GM23338 (cell line): Measurements from ENCODE around the gene JAZF1.

ENCODE experiments used
- CREB1 ChIP-seq: fragments of 250-450 bp; sonication (Bioruptor Pico); IDR thresholded peaks from 2 replicates; pipeline ENCODE4 v1.5.0; 2020; ENCODE audit warnings: low read depth, mild to moderate bottlenecking, moderate library complexity
- EZH2 ChIP-seq: fragments of 200-600 bp; sonication (generic); IDR thresholded peaks from one replicate; pipeline ENCODE4 v1.8.0; 2017; ENCODE audit warnings: antibody characterized with exemption, mild to moderate bottlenecking, low read depth; ENCODE audit not compliant: unreplicated experiment
- EZH2phosphoT487 ChIP-seq: fragments of 200-600 bp; sonication (generic); IDR thresholded peaks from one replicate; pipeline ENCODE4 v1.8.1; 2018; ENCODE audit warnings: antibody characterized with exemption; ENCODE audit not compliant: unreplicated experiment
- JUNB ChIP-seq: IDR thresholded peaks from one replicate; pipeline ENCODE4 v1.6.1; 2016; ENCODE audit warnings: antibody characterized with exemption; ENCODE audit not compliant: unreplicated experiment
- NANOG ChIP-seq: IDR thresholded peaks from 2 replicates; pipeline ENCODE4 v1.6.1; 2016; ENCODE audit warnings: antibody characterized with exemption, borderline replicate concordance
- POLR2AphosphoS5 ChIP-seq: IDR thresholded peaks from 2 replicates; pipeline ENCODE4 v1.6.1; 2016; ENCODE audit warnings: antibody characterized with exemption, low read depth
- STAT1 ChIP-seq: IDR thresholded peaks from one replicate; pipeline ENCODE4 v1.6.1; 2016; ENCODE audit warnings: antibody characterized with exemption; ENCODE audit not compliant: unreplicated experiment
- ZNF114 ChIP-seq: fragments of 250-450 bp; sonication (Bioruptor Pico); IDR thresholded peaks from 2 replicates; pipeline ENCODE4 v1.5.0; 2020; ENCODE audit warnings: mild to moderate bottlenecking, moderate library complexity
- ZNF331 ChIP-seq: fragments of 250-450 bp; sonication (Bioruptor Pico); IDR thresholded peaks from 2 replicates; pipeline ENCODE4 v1.5.0; 2020; ENCODE audit warnings: low read depth, mild to moderate bottlenecking, moderate library complexity
- TF ChIP-seq, protein P1 (sequence below), 2 experiments: fragments of 200-600 bp in 1 of 2; sonication (generic) in 1 of 2; conservative IDR thresholded peaks; 2 replicates each; pipeline versions ENCODE4 v1.5.1 to v1.6.1; 2016 to 2017; ENCODE audit warnings: antibody characterized with exemption in 2 of 2, low read depth in 2 of 2, mild to moderate bottlenecking in 2 of 2, moderate library complexity in 1 of 2
- TF ChIP-seq, protein P2 (sequence below): IDR thresholded peaks from one replicate; pipeline ENCODE4 v1.6.1; 2018; ENCODE audit warnings: antibody characterized with exemption; ENCODE audit not compliant: unreplicated experiment
- TF ChIP-seq, protein P3 (sequence below): IDR thresholded peaks from 2 replicates; pipeline ENCODE4 v1.6.1; 2016; ENCODE audit warnings: antibody characterized with exemption
- TF ChIP-seq, protein P4 (sequence below): fragments of 250-450 bp; sonication (Bioruptor Pico); IDR thresholded peaks from 2 replicates; pipeline ENCODE4 v1.5.0; 2020; ENCODE audit warnings: mild to moderate bottlenecking, moderate library complexity

DNA sequence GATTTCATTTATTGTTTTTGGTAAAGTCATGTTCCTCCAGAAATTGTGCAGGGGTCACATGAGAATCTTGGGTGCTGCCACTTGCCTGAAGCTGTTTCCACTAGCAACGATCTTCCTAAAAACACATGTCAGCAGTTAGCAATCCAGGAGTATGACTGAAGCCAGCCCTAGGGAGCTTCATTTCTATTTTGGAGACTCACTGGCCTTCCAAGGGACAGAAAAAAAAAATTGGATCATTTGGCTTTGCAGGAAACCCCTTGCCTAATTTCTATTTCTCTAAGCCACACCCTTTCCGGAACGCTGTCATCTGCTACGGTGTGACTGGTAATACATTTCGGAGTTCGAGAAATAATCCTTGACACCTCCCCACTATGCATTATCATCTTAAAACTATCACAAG lies 236.0 kb downstream of the JAZF1 start:
- TF ChIP-seq, protein P1, sequence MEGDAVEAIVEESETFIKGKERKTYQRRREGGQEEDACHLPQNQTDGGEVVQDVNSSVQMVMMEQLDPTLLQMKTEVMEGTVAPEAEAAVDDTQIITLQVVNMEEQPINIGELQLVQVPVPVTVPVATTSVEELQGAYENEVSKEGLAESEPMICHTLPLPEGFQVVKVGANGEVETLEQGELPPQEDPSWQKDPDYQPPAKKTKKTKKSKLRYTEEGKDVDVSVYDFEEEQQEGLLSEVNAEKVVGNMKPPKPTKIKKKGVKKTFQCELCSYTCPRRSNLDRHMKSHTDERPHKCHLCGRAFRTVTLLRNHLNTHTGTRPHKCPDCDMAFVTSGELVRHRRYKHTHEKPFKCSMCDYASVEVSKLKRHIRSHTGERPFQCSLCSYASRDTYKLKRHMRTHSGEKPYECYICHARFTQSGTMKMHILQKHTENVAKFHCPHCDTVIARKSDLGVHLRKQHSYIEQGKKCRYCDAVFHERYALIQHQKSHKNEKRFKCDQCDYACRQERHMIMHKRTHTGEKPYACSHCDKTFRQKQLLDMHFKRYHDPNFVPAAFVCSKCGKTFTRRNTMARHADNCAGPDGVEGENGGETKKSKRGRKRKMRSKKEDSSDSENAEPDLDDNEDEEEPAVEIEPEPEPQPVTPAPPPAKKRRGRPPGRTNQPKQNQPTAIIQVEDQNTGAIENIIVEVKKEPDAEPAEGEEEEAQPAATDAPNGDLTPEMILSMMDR (conservative IDR thresholded peaks at IDR 0.05; ENCODE audit: low read depth in 2 of 2): no peak
- TF ChIP-seq EZH2: no peak
- TF ChIP-seq, protein P2, sequence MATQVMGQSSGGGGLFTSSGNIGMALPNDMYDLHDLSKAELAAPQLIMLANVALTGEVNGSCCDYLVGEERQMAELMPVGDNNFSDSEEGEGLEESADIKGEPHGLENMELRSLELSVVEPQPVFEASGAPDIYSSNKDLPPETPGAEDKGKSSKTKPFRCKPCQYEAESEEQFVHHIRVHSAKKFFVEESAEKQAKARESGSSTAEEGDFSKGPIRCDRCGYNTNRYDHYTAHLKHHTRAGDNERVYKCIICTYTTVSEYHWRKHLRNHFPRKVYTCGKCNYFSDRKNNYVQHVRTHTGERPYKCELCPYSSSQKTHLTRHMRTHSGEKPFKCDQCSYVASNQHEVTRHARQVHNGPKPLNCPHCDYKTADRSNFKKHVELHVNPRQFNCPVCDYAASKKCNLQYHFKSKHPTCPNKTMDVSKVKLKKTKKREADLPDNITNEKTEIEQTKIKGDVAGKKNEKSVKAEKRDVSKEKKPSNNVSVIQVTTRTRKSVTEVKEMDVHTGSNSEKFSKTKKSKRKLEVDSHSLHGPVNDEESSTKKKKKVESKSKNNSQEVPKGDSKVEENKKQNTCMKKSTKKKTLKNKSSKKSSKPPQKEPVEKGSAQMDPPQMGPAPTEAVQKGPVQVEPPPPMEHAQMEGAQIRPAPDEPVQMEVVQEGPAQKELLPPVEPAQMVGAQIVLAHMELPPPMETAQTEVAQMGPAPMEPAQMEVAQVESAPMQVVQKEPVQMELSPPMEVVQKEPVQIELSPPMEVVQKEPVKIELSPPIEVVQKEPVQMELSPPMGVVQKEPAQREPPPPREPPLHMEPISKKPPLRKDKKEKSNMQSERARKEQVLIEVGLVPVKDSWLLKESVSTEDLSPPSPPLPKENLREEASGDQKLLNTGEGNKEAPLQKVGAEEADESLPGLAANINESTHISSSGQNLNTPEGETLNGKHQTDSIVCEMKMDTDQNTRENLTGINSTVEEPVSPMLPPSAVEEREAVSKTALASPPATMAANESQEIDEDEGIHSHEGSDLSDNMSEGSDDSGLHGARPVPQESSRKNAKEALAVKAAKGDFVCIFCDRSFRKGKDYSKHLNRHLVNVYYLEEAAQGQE: no peak
- TF ChIP-seq CREB1 (CRISPR knock-in tag): no peak
- TF ChIP-seq EZH2phosphoT487: no peak
- no peak for TF ChIP-seq STAT1
- no peak for TF ChIP-seq POLR2AphosphoS5
- no peak for TF ChIP-seq NANOG
- TF ChIP-seq, protein P3, sequence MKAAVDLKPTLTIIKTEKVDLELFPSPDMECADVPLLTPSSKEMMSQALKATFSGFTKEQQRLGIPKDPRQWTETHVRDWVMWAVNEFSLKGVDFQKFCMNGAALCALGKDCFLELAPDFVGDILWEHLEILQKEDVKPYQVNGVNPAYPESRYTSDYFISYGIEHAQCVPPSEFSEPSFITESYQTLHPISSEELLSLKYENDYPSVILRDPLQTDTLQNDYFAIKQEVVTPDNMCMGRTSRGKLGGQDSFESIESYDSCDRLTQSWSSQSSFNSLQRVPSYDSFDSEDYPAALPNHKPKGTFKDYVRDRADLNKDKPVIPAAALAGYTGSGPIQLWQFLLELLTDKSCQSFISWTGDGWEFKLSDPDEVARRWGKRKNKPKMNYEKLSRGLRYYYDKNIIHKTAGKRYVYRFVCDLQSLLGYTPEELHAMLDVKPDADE: no peak
- TF ChIP-seq JUNB: no peak
- no peak for TF ChIP-seq ZNF331
- no peak for TF ChIP-seq ZNF114 (CRISPR knock-in tag)
- TF ChIP-seq, protein P4, sequence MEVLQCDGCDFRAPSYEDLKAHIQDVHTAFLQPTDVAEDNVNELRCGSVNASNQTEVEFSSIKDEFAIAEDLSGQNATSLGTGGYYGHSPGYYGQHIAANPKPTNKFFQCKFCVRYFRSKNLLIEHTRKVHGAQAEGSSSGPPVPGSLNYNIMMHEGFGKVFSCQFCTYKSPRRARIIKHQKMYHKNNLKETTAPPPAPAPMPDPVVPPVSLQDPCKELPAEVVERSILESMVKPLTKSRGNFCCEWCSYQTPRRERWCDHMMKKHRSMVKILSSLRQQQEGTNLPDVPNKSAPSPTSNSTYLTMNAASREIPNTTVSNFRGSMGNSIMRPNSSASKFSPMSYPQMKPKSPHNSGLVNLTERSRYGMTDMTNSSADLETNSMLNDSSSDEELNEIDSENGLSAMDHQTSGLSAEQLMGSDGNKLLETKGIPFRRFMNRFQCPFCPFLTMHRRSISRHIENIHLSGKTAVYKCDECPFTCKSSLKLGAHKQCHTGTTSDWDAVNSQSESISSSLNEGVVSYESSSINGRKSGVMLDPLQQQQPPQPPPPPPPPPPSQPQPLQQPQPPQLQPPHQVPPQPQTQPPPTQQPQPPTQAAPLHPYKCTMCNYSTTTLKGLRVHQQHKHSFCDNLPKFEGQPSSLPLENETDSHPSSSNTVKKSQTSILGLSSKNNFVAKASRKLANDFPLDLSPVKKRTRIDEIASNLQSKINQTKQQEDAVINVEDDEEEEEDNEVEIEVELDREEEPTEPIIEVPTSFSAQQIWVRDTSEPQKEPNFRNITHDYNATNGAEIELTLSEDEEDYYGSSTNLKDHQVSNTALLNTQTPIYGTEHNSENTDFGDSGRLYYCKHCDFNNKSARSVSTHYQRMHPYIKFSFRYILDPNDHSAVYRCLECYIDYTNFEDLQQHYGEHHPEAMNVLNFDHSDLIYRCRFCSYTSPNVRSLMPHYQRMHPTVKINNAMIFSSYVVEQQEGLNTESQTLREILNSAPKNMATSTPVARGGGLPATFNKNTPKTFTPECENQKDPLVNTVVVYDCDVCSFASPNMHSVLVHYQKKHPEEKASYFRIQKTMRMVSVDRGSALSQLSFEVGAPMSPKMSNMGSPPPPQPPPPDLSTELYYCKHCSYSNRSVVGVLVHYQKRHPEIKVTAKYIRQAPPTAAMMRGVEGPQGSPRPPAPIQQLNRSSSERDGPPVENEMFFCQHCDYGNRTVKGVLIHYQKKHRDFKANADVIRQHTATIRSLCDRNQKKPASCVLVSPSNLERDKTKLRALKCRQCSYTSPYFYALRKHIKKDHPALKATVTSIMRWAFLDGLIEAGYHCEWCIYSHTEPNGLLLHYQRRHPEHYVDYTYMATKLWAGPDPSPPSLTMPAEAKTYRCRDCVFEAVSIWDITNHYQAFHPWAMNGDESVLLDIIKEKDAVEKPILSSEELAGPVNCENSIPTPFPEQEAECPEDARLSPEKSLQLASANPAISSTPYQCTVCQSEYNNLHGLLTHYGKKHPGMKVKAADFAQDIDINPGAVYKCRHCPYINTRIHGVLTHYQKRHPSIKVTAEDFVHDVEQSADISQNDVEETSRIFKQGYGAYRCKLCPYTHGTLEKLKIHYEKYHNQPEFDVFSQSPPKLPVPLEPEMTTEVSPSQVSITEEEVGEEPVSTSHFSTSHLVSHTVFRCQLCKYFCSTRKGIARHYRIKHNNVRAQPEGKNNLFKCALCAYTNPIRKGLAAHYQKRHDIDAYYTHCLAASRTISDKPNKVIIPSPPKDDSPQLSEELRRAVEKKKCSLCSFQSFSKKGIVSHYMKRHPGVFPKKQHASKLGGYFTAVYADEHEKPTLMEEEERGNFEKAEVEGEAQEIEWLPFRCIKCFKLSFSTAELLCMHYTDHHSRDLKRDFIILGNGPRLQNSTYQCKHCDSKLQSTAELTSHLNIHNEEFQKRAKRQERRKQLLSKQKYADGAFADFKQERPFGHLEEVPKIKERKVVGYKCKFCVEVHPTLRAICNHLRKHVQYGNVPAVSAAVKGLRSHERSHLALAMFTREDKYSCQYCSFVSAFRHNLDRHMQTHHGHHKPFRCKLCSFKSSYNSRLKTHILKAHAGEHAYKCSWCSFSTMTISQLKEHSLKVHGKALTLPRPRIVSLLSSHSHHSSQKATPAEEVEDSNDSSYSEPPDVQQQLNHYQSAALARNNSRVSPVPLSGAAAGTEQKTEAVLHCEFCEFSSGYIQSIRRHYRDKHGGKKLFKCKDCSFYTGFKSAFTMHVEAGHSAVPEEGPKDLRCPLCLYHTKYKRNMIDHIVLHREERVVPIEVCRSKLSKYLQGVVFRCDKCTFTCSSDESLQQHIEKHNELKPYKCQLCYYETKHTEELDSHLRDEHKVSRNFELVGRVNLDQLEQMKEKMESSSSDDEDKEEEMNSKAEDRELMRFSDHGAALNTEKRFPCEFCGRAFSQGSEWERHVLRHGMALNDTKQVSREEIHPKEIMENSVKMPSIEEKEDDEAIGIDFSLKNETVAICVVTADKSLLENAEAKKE (CRISPR knock-in tag): no peak
